Subcutaneous adipose tissue (tissue), 4 donors: ENCODE data around the gene PAM16. TPM values are rescaled to one million over a fixed set of nuclear protein-coding genes. Genes with fewer than 3 reads are reported as not detected.

ENCODE experiments used
- total RNA-seq, 4 donors: library from RNA; depleted of rRNA; stranded (reverse); fragments of >200 nt; gene quantifications; one replicate each; pipeline ENCODE4 v1.1.0, GENCODE V29; 2016
- TF ChIP-seq, protein P1 (sequence below): fragments of 450-650 bp; IDR thresholded peaks from one replicate; pipeline ENCODE4 v1.5.1; 2016; ENCODE audit warnings: low read depth, mild to moderate bottlenecking, control low read depth, antibody characterized with exemption, moderate library complexity

Gene PAM16
- total RNA-seq, 4 donors from 2014 or later: 15.3 to 52.0 (median 34.5) TPM

DNA sequence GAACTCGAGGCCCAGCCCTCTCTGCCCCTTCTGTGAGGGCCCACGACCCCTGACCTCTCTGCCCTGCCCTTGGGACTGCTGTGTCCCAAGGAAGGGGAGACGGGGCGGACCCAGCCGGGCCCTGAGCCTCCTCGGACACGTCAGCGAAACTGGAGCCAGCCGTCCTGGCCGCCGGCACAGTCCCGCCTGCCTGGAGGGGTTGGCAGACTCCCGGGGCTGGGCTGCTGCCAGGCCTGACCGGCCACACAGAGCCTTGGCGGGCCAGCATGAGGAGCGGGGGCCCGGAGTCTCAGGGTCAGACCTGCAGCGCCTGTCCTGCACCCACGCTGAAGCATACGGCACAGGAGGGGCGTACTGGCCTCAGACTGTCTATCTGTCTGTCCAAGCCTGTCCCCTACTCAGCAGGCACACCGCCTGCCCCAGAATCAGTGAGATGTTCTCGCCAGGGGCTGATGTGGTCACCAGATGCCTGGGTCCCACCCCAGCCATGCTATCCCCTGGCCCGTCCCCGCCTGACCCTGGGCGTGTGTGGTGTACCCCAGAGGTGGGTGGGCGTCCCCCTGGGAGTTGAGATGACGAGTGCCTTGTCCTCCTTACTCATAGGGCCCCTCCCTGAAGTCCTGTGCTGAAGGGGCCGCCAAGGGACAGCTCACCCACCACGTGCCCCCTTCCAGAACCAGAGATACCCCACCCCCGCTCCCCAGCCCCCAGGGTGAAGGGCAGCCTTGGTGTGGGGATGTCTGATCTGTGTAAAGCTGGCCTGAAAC lies 25.2 kb upstream of the PAM16 start:
- TF ChIP-seq, protein P1, sequence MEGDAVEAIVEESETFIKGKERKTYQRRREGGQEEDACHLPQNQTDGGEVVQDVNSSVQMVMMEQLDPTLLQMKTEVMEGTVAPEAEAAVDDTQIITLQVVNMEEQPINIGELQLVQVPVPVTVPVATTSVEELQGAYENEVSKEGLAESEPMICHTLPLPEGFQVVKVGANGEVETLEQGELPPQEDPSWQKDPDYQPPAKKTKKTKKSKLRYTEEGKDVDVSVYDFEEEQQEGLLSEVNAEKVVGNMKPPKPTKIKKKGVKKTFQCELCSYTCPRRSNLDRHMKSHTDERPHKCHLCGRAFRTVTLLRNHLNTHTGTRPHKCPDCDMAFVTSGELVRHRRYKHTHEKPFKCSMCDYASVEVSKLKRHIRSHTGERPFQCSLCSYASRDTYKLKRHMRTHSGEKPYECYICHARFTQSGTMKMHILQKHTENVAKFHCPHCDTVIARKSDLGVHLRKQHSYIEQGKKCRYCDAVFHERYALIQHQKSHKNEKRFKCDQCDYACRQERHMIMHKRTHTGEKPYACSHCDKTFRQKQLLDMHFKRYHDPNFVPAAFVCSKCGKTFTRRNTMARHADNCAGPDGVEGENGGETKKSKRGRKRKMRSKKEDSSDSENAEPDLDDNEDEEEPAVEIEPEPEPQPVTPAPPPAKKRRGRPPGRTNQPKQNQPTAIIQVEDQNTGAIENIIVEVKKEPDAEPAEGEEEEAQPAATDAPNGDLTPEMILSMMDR: no peak

DNA sequence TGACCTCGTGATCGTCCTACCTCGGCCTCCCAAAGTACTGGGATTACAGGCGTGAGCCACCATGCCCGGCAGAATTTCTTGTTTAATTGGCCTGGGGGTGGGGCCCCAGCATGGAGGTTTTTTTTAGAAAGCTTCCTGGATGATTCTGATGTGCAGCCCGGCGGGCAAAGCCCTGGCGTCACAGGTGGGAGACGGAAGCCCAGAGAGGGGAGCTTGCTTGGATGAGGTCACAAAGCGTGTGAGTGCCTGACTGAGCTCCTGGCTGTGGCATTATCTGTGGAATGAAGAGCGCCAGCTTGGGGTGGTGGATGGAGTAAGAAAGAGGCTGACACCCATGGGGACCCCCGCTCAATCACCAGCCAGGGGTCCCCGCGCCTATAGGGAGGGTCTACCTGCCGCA lies 24.6 kb upstream of the PAM16 start:
- TF ChIP-seq, protein P1: no peak

DNA sequence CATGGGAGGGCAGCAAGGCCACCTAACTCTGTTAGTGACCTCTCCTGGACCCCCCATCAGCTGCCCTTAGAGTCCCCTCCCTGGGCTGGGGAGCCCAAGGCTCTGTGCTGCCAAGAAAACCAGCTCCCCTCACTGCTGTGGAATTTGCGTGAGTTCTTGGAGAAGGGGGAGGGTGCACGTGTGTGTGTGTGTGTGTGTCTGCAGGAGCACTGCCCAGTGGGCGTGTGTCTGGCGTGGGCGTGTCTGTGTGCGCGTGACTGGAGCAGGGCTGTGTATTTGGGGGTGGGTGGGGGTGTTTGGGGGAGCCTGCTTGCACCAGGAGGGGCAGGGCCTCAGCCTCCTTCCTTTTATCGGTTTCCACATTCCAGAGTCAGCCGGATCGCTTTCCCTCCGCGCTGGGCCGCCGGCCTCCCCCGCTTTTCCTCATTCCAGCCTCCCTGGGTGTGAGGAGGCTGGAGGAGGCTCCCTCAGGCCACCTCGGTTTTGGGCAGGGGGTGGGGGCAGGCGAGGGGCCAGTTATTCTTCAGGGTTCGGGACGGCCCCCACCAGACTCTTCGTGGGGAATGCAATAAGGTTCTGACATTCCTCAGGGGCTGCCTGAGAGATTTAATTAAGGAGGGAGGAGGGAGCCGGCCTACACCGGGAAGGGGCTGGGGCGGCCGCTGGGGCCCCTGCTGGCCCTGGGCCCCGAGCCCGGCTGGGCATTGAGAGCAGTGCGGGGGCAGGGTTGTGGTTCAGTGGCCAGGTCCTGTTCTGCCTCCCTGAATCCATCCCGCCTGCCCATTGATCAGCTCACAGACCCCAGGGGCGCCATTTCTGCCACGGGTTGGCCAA lies 23.0 kb upstream of the PAM16 start:
- TF ChIP-seq, protein P1: no peak

DNA sequence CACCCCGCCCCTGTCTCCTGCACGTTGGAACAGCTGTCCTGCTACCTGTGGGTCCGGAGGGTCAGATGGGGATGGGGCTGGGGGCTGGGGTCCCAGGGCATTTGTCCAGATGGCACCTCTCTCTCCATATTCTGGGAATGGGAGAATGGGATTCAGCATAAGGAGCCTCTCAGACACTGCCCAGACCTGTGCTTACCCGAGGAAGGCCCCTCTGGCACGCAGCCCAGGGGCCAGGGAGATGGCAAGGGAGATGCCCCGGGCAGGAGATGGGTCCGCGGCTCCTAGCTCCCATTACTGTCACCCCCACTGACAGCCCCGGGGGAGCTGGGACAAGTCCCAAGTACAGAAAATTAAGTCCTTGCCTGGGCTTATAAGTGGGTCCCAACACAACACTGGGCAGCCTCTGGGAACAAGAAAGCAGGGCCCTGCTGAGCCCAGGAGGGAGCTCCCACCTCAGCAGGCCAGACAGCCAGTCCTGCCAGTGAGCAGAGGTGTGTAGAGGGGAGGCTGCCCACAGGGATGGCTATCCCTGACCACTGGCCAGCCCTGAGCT lies 22.3 kb upstream of the PAM16 start:
- TF ChIP-seq, protein P1: no peak

DNA sequence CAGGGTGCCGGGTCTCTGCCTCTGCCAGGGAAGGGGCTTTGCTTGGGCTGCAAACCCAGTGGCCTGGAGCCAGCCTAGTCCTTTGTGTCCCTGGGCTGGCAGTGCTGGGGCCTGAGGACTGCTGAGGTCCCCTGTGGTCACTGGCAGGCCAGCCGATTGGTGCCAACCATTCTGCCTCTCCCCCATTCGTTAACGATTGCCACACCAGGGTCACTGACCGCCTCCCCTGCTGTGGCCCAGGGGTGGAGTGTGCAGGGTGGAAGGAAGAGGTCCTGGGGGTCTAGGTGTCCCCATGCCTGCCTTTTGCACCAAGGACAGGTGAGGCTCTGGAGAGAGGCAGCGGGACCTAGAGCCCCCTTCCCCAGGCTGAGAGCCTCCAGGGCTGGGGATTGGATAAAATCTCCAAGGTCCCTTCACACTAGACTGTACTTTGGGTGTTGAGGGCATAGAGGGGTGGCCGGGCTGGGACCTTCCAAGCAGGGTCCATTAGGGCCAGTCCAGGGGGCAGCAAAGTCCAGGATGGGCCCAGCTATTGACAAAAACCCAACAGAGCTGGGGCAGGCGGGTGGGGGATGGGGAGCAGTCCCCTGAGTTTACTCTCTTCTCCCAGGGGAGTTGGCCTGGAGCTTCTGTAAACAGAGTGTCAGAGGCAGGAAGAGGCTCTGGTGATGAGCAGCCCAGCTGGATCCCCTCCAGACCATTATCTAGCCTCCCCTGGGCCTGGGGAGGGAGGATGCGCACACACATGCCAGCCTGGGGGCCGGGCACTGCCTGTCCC lies 21.6 kb upstream of the PAM16 start:
- TF ChIP-seq, protein P1: no peak

DNA sequence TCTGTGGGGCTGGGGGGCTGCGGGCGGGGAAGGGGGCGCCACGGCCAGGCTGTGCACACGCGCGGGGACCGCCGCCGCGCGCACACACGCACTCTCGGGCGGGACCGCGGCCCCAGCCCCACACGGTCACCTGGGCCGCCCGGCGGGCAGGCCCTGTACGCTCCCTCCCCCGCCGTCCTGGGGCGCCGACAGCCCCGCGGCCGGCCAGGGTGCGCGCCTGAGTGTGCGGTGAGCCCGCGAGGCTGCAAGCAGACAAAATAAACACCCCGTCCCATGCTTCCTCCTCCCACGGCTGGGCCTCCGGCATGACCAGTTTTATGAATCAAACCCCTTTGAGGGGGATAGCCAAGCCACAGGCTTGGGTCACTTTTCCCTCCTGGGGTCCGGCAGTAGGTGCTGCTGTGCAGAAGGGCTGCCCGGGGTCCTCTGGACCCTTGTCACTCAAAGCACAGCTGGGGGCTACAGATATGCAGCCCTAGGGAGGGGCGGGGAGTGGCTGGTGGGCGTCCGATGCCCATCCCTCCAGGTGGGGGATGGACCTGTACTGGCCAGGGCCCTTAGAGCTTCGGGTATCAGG lies 21.0 kb upstream of the PAM16 start:
- TF ChIP-seq, protein P1: no peak
